A549 (cell line): ENCODE data around the gene PRKAR1A. TPM values are rescaled to one million over a fixed set of nuclear protein-coding genes. Genes with fewer than 3 reads are reported as not detected.

ENCODE experiments used
- ATAC-seq, 2 experiments: fragments of 200-7000 bp in 1 of 2; fragments of >200 bp in 1 of 2; cut with Nextera tagmentation in 1 of 2; cut with Tn5 transposase in 1 of 2; 3 replicates each; pipeline versions ENCODE4 v1.8.0 to v1.9.1; 2018 to 2020; ENCODE audit warnings: mild to moderate bottlenecking in 1 of 2, moderate library complexity in 1 of 2
- CTCF ChIA-PET: fragments of 300-600 bp; sonication (Branson Sonifier 250); formaldehyde crosslinking; extraction: SDS; loops from one replicate; lab custom pipeline; 2021; ENCODE audit warnings: antibody characterized with exemption, inconsistent platforms; lab: Yijun Ruan, JAX
- POLR2A ChIA-PET: fragments of 350-600 bp; formaldehyde crosslinking; extraction: SDS; loops from one replicate; lab custom pipeline; 2021; ENCODE audit warnings: antibody characterized with exemption, inconsistent platforms; lab: Yijun Ruan, JAX
- DNase-seq, 2 experiments: peaks; one replicate each; pipeline versions ENCODE4 v3.0.0 to v3.0.0-alpha.2; 2011 to 2016; ENCODE audit warnings: low read depth in 1 of 2, low spot score in 1 of 2
- FAIRE-seq: peaks from 2 replicates; lab custom pipeline; 2011; peaks lifted over from hg19 to GRCh38; lab: Jason Lieb, UNC
- H3K27ac ChIP-seq, 2 experiments: fragments of >200 bp; sonication (Bioruptor Twin); formaldehyde crosslinking; 3 replicates each; pipeline ENCODE4 v1.5.1; 2016 to 2017
- H3K4me1 ChIP-seq: fragments of >200 bp; sonication (Bioruptor Twin); formaldehyde crosslinking; 3 replicates; pipeline ENCODE4 v1.6.1; 2016
- H3K4me2 ChIP-seq: fragments of >200 bp; sonication (Bioruptor Twin); formaldehyde crosslinking; 3 replicates; pipeline ENCODE4 v1.6.1; 2016
- H3K4me3 ChIP-seq: fragments of >200 bp; sonication (Bioruptor Twin); formaldehyde crosslinking; 3 replicates; pipeline ENCODE4 v1.5.1; 2016
- H3K9me3 ChIP-seq: fragments of >200 bp; sonication (Bioruptor Twin); formaldehyde crosslinking; 3 replicates; pipeline ENCODE4 v1.6.1; 2016
- ATOH8 ChIP-seq: fragments of 250-450 bp; sonication (Bioruptor Pico); IDR thresholded peaks from 2 replicates; pipeline ENCODE4 v1.5.0; 2020; ENCODE audit warnings: low read depth, mild to moderate bottlenecking, moderate library complexity
- CBX2 ChIP-seq: fragments of 200-600 bp; sonication (generic); IDR thresholded peaks from 2 replicates; pipeline ENCODE4 v1.6.1; 2016; ENCODE audit warnings: low read depth, mild to moderate bottlenecking, borderline replicate concordance
- CBX8 ChIP-seq: fragments of 200-600 bp; sonication (generic); IDR thresholded peaks from 2 replicates; pipeline ENCODE4 v1.6.1; 2016
- CEBPB ChIP-seq, 2 experiments: fragments of >200 bp in 1 of 2; sonication (Bioruptor Twin) in 1 of 2; formaldehyde crosslinking in 1 of 2; IDR thresholded peaks; 2 replicates each; pipeline ENCODE4 v1.6.1; 2012 to 2016
- CTCF ChIP-seq: fragments of >200 bp; sonication (Bioruptor Twin); formaldehyde crosslinking; IDR thresholded peaks from 3 replicates; pipeline ENCODE4 v1.5.1; 2016
- EHF ChIP-seq: fragments of 250-450 bp; sonication (Bioruptor Pico); IDR thresholded peaks from 2 replicates; pipeline ENCODE4 v1.5.0; 2020; ENCODE audit warnings: mild to moderate bottlenecking
- ELK1 ChIP-seq: fragments of 150-350 bp; IDR thresholded peaks from 2 replicates; pipeline ENCODE4 v1.6.1; 2014; ENCODE audit warnings: low read depth, mild to moderate bottlenecking, low read length
- EP300 ChIP-seq, 2 experiments: fragments of >200 bp; sonication (Bioruptor Twin); formaldehyde crosslinking; IDR thresholded peaks; 2 replicates in 1 of 2; 3 replicates in 1 of 2; pipeline ENCODE4 v1.6.1; 2016 to 2017
- GATA3 ChIP-seq: IDR thresholded peaks from 2 replicates; pipeline ENCODE4 v1.6.1; 2012; ENCODE audit warnings: borderline replicate concordance
- HOXA7 ChIP-seq: fragments of 250-450 bp; sonication (Bioruptor Pico); IDR thresholded peaks from 2 replicates; pipeline ENCODE4 v1.5.0; 2020; ENCODE audit warnings: mild to moderate bottlenecking, moderate library complexity
- HOXB13 ChIP-seq: fragments of 250-450 bp; sonication (Bioruptor Pico); IDR thresholded peaks from 2 replicates; pipeline ENCODE4 v1.5.0; 2020; ENCODE audit warnings: low read depth, mild to moderate bottlenecking, moderate library complexity
- KDM5A ChIP-seq: fragments of 200-600 bp; sonication (generic); IDR thresholded peaks from 2 replicates; pipeline ENCODE4 v1.6.1; 2016; ENCODE audit warnings: antibody characterized with exemption, mild to moderate bottlenecking
- MAFK ChIP-seq: fragments of 450-650 bp; IDR thresholded peaks from 2 replicates; pipeline ENCODE4 v1.6.1; 2014; ENCODE audit not compliant: partially characterized antibody
- NFE2L2 ChIP-seq: fragments of 150-350 bp; conservative IDR thresholded peaks from 2 replicates; pipeline ENCODE4 v1.6.1; 2014; ENCODE audit warnings: low read length
- NPAS2 ChIP-seq: fragments of 250-450 bp; sonication (Bioruptor Pico); IDR thresholded peaks from 2 replicates; pipeline ENCODE4 v1.8.0; 2022; ENCODE audit warnings: mild to moderate bottlenecking, moderate library complexity, borderline replicate concordance
- POLR2AphosphoS2 ChIP-seq: conservative IDR thresholded peaks from 2 replicates; pipeline ENCODE4 v1.6.1; 2012; ENCODE audit warnings: low read length, improper control_type of control experiment, inconsistent platforms
- RARB ChIP-seq: fragments of 250-450 bp; sonication (Bioruptor Pico); IDR thresholded peaks from 2 replicates; pipeline ENCODE4 v1.8.0; 2021; ENCODE audit warnings: mild to moderate bottlenecking, moderate library complexity
- RCOR1 ChIP-seq: fragments of 150-350 bp; IDR thresholded peaks from 2 replicates; pipeline ENCODE4 v1.6.1; 2014; ENCODE audit warnings: antibody characterized with exemption, low read length, low read depth
- RFX5 ChIP-seq: fragments of 450-650 bp; IDR thresholded peaks from 2 replicates; pipeline ENCODE4 v1.7.1; 2014; ENCODE audit warnings: antibody characterized with exemption, mild to moderate bottlenecking, moderate library complexity
- SREBF2 ChIP-seq: fragments of 450-650 bp; IDR thresholded peaks from 2 replicates; pipeline ENCODE4 v1.6.1; 2014; ENCODE audit warnings: mild to moderate bottlenecking, moderate library complexity
- TP53 ChIP-seq: fragments of 250-450 bp; sonication (Bioruptor Pico); IDR thresholded peaks from 2 replicates; pipeline ENCODE4 v1.5.0; 2021; ENCODE audit warnings: mild to moderate bottlenecking, moderate library complexity
- ZC3H11A ChIP-seq: fragments of 450-650 bp; IDR thresholded peaks from 2 replicates; pipeline ENCODE4 v1.6.1; 2014; ENCODE audit warnings: antibody characterized with exemption, mild to moderate bottlenecking
- ZFP36 ChIP-seq: fragments of 450-650 bp; IDR thresholded peaks from 2 replicates; pipeline ENCODE4 v1.6.1; 2014; ENCODE audit warnings: borderline replicate concordance; ENCODE audit not compliant: partially characterized antibody
- WGBS: methylation state at CpG from one replicate; pipeline ENCODE4 v1.1.6; 2017; ENCODE audit errors: missing lambda C conversion rate; 5-methylcytosine and 5-hydroxymethylcytosine counted together
- polyA plus RNA-seq, 4 experiments: library from polyadenylated mRNA; depleted of rRNA in 3 of 4; stranded (reverse); fragments of >200 nt; fragmentation: RNase III in 1 of 4; extraction: RNeasy Plus Mini Kit Qiagen cat#74134 plus additional on column Dnase treatment in 1 of 4; gene quantifications; 2 replicates in 3 of 4; 3 replicates in 1 of 4; pipeline ENCODE4 v1.2.3, GENCODE V29; 2011 to 2017

Gene PRKAR1A
- polyA plus RNA-seq, 2 of the 4 experiments (the other 2 are of a cell fraction): 239 to 370 TPM

- Histone ChIP-seq H3K27ac (no peak overlapping the region), H3K9me3 (0 out of 3 replicates have a peak, but pooled peaks cover 3% of the 10 kb centered on the region), H3K4me3 (no peak overlapping the region), H3K4me1 (no peaks in the 10 kb centered on the region), H3K4me2 (no peak overlapping the region)
- FAIRE-seq (no peak), ATAC-seq (no peak), DNase-seq (no peak)
- ChIA-PET CTCF (interaction anchor here (0.6 to 3.4 kb wide), 6 partner anchors 9 to 35 kb away, joined by 3 to 12 read pairs (median 4); no protein-coding TSS in a partner anchor), POLR2A (interaction anchor here (1.2 kb wide), 1 partner anchor 13 kb away, joined by 4 read pairs; no protein-coding TSS in a partner anchor)
- TF ChIP-seq CTCF (no peak), ELK1 (no peak), ZC3H11A (no peak), NPAS2 (no peak), ZFP36 (no peak), RCOR1 (no peak), SREBF2 (no peak), KDM5A (no peak)
- 44% methylated on average over 7 of the region's 7 CpGs for WGBS
Observed at GRCh38 chr17:68498479-68499326, 13.5 kb upstream of the PRKAR1A start.

- Histone ChIP-seq H3K4me3 (no peak overlapping the region), H3K27ac (no peak overlapping the region), H3K9me3 (0 out of 3 replicates have a peak, but pooled peaks cover 3% of the 10 kb centered on the region), H3K4me2 (no peak overlapping the region), H3K4me1 (no peaks in the 10 kb centered on the region)
- DNase-seq (no peak), ATAC-seq (no peak), FAIRE-seq (no peak)
- CTCF ChIA-PET: interaction anchor here (1.4 to 3.4 kb wide), 4 partner anchors 10 to 34 kb away, joined by 3 to 12 read pairs (median 4); no protein-coding TSS in a partner anchor
- POLR2A ChIA-PET: interaction anchor here (1.2 kb wide), 1 partner anchor 12 kb away, joined by 4 read pairs; no protein-coding TSS in a partner anchor
- TF ChIP-seq HOXB13 (CRISPR knock-in tag): no peak
- TF ChIP-seq EHF (CRISPR knock-in tag): no peak
- TF ChIP-seq GATA3: no peak
- TF ChIP-seq CBX8: no peak
- no peak for TF ChIP-seq TP53 (CRISPR knock-in tag)
- TF ChIP-seq RARB (CRISPR knock-in tag): no peak
- TF ChIP-seq NPAS2: no peak
- TF ChIP-seq KDM5A: no peak
- no peak for TF ChIP-seq CEBPB (IDR thresholded peaks at IDR 0.05)
- TF ChIP-seq CBX2: no peak
- TF ChIP-seq NFE2L2: no peak
- no peak for TF ChIP-seq ATOH8 (CRISPR knock-in tag)
- no peak for TF ChIP-seq RFX5
- no peak for TF ChIP-seq ZFP36
- no peak for TF ChIP-seq CTCF
- no peak for TF ChIP-seq MAFK
- no peak for TF ChIP-seq EP300 (IDR thresholded peaks at IDR 0.05)
- no peak for TF ChIP-seq POLR2AphosphoS2
- no peak for TF ChIP-seq HOXA7 (CRISPR knock-in tag)
- WGBS: 60% methylated on average over 5 of the region's 5 CpGs
Observed at GRCh38 chr17:68499587-68499986, 12.6 kb upstream of the PRKAR1A start.
